GM21360 (cell line): ENCODE data around the gene GLYATL1B.
A peak's percentile ranks its signal among the peaks of the same experiment; 100 is the strongest.
"Not testable (repeated sequence)": the region's sequence is repeated elsewhere in the genome, so short reads cannot be mapped to it uniquely, and the experiment has no call there.

Source experiments
- ATAC-seq: cut with Tn5 transposase; IDR thresholded peaks from one replicate; pipeline ENCODE4 v1.9.1; 2021; ENCODE audit warnings: mild to moderate bottlenecking, moderate library complexity; ENCODE audit not compliant: unreplicated experiment

Gene GLYATL1B

DNA sequence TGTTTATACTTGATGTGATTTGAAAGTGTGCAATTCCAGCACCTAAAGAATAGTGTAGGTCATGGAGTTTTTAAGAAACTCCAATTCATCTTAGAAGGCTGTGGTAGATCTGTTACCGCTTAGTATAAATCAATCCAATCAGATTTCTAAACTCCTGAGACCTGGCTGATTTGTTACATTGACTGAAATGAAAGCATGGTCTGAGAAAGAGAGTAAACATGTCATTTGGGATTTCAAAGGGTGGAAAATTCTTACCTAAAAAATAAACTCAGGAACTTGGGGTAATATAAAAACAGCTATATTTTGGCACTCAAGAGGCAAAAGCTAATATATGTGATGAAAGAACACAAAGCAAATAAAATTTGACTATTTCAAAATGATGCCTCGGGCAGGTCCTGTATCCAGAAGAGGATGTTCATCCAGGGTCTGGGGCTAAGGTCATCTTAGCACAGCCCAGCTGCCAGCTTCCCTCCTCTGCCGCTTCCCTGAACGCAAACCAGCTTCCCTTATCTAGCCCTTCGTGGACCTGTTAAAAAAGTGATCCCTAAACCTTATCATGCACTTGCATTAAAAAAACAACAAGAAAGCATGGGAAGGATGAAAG, 10.0 kb downstream of the GLYATL1B start:
- ATAC-seq: not testable (repeated sequence)

DNA sequence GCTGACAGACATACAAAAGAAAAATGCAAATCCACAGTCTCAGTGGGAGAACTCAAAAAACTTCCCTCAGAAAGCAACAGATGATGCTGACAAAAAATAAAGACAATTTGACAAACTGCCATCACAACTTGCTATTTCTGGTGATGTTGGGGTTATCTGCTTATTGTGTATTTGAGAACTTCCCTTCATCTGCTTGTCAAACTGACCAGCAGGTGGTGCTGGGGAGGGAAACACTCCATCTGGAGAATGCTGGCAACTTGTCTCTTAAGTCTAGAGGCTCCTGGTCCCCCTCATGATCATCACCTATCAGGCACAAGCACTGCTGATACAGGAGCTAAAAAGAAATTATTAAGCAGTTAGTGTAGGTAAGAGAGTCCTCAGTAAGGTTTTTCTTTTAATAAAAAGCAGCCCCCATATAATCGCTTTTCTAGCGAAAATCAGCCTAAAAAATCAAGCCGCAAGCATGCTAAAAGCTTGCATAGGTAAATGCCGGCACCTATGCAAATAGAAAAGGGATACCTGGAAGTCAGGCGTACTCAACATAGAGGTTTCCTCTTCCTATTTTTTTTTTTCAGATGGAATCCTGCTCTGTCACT, 11.1 kb downstream of the GLYATL1B start:
- ATAC-seq: no peak

DNA sequence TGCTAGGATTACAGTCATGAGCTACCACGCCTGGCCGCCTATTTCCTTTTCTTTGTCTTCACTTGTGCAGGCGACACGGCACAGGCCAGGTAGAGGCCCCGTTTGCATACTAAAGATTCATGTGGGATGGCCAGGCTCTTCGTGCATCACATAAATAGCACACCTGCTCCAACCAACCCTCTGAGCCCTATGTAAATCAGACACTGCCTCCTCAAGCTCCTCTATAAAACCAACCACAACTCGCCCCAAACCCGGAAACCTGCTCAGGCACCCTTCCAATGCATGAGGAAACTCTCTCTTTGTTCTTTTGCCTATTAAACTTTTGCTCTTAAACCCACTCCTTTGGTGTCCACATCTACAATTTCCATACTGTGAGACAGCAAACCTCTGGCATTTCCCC, 11.8 kb downstream of the GLYATL1B start:
- ATAC-seq: not testable (repeated sequence)

DNA sequence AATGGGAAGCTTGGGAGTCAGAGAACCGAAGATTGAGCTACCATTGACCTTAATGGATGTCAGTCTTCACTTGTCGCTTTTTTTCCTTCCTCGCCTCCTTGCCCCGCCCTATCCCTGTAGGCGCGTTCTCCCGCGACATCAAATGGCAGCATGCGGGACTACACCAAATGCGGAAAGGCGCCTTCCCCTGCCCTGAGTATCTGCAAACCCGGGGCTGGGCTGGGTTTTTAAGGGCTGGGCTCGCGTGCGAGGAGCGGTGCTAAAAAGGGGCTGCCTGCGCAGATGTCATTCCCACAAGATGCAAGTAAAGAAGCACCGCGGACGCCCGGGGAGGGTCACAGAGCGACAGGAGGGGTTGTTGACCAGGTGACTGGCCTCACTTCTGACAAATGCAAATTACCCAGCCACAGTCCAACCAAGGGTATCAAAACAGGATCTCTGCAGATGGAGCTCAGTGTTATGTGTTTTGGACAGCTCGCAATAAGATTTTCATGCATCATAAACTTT, 16.2 kb downstream of the GLYATL1B start:
- ATAC-seq: peak; percentile 58

DNA sequence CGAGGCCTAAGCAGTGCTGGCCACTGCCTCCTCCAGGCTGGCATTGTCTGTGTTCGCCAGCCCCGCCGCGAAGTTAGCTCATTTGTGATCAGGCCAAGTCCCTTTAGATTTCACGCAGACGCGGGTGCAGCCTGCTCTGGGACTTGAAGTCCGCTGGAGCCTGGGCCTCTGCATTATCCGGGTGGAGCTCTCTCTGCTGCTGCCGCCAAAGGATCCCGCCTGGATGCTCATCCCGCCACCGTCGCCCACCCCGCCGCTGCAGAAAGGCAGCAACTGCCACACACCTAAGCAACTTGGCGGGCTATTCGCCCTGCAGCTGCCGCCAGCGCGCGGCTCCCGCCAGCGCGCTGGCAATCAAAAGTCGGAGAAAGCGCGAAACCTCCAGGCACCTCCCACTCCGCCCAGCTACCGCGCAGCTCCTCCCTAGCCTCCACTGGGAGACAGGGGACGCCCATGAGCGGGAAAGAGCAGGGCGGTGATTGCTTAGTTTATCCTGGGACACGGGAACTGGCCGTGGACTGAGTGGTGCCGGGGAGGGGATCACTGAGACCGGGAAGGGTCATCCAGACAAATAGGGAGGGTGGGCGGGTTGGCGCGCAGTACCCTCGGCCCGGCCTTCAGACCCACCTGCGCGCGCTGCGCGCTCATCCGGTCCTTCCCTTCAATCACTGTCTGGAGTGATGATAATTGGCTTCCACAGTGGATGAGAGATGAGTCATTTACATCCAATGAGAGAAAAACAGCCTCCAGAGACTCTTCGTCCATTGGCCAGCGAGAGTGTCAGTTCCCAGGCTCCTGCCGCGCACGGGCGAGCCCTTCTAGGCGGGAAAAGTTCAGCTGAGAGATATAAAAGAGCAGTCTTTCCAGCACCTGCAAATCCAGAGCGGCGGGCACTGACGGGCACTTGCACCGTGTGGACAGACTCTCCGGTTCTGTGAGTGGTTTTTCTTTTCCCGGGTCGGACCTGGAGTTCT, 20.5 kb downstream of the GLYATL1B start, which contains the start of gene FAM111B:
Gene FAM111B (plus strand): TSS at position 875 of the 974 bp plus-strand sequence. CDS start 2,389 bp downstream, outside the sequence.
- ATAC-seq: peak; percentile 63

DNA sequence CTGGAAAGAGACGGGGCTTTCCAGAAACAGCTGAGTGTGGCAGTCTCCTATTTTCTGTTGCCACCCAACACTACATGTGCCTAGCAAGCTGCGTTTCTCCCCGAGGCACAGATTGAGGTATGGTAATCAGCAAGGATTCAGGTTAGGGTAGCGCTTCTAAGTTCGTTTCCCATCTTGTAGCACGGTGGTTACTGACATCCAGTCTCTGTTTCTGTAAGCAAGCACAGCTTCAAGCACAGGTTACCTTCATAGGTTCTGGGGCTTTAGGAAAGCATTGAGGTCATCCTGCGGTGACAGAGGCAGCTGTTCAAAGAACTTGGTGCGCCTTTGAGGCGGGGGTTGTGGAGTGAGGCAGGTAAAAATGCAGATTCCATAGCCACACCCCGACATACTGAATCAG, 21.6 kb downstream of the GLYATL1B start:
- ATAC-seq: not testable (repeated sequence)

GRCh38 chr11:59112494-59112893, 26.4 kb downstream of the GLYATL1B start:
- ATAC-seq: no peak

GRCh38 chr11:59114344-59114743, 28.2 kb downstream of the GLYATL1B start:
- no peak for ATAC-seq

GRCh38 chr11:59115553-59115952, 29.4 kb downstream of the GLYATL1B start:
- no peak for ATAC-seq

DNA sequence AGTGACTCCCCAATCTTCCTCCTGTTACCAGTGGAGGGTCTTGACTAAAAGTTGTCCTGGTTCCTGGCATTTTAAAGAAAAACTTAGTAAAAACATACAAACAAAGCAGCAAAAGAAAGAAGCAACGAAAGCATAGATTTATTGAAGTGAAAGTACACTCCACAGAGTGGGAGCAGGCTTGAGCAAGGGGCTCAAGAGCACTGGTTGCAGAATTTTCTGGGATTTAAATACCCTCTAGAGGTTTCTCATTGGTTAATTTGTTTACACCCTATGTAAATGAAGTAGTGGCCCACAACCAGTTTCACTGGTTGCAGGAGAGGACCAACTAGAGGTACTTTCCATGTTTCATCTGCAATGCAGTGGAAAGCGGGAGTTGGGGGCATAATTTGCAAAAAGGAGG, 31.7 kb downstream of the GLYATL1B start:
- no peak for ATAC-seq

DNA sequence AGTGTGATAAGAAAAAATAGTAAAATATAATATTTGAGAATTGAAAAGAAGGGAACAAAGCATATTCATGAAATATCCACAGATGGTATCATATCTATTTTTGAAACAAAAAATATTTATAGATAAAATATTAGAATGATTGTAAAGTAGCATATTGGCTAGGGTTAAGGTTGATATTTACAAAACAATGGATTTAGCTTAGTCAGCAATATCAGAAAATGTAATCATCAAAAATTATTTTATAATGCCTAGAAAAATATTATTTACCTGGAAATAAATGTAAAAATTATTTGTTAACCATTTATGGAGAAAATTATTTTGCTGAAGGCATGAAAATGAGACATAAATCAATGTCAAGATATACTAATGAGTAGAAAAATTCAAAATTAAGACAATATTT, 33.7 kb downstream of the GLYATL1B start:
- ATAC-seq: no peak

GRCh38 chr11:59135648-59136461, 49.7 kb downstream of the GLYATL1B start:
- peak; percentile 87 for ATAC-seq

- not testable (repeated sequence) for ATAC-seq
These were observed 50.4 kb downstream of the GLYATL1B start for GRCh38 chr11:59136551-59136950.

DNA sequence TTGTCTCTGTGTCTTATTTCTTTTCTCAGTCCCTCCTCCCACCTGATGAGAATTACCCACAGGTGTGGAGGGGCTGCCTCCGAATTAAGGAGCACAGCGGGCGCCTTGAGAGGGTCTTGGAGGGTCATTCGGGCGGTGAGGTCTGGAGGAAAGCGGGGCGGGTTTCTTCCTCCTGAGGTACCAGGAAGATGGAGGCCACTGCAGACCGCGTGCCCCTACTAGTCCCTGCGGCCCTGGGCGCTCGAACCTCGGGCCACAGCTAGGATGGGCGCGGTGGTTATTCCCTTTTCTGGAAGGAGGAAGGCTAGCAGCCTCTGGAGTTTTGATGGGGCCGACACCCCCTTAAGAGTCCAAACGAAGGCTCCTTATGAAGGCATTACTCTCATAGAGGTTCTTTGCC, 51.1 kb downstream of the GLYATL1B start:
- ATAC-seq: no peak

- no peak for ATAC-seq
These were observed 52.5 kb downstream of the GLYATL1B start for GRCh38 chr11:59138643-59139042.

GRCh38 chr11:59141191-59141590, 55.1 kb downstream of the GLYATL1B start:
- no peak for ATAC-seq

DNA sequence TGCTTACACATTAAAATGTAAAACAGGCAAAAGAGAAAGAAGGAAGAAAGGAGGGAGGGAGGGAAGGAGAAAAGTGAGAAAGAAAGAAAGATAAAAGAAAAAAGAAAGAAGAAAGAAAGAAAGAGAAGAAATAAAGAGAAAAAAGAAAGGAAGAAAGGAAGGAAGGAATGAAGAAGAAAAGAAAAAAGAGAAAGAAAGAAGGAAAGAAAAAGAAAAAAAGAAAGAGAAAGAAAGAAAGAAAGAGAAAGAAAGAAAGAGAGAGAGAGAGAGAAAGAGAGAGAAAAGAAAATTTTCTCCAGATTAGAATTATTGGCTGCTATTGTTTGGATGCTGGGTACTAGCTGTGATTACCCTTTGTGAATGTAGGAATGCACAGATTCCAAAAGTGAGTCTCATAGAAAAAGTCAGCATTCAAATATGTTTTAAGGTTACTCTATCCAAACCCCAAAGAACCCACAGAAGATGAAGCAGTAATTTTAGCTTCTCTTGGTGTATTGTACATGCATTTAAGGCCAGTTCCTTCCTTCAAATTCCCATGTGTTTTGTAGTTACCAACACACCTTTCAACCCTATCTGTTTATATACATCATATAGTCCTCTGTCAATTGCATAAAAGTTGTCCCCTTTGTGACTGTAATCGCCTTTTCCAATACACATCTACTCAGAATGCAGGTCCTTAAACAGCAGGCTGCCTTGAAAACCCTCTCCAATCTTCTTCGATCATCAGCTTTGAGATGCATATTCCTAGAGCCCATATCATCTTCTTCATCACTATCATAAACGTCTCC, 55.8 kb downstream of the GLYATL1B start:
- ATAC-seq: peak; percentile 0

DNA sequence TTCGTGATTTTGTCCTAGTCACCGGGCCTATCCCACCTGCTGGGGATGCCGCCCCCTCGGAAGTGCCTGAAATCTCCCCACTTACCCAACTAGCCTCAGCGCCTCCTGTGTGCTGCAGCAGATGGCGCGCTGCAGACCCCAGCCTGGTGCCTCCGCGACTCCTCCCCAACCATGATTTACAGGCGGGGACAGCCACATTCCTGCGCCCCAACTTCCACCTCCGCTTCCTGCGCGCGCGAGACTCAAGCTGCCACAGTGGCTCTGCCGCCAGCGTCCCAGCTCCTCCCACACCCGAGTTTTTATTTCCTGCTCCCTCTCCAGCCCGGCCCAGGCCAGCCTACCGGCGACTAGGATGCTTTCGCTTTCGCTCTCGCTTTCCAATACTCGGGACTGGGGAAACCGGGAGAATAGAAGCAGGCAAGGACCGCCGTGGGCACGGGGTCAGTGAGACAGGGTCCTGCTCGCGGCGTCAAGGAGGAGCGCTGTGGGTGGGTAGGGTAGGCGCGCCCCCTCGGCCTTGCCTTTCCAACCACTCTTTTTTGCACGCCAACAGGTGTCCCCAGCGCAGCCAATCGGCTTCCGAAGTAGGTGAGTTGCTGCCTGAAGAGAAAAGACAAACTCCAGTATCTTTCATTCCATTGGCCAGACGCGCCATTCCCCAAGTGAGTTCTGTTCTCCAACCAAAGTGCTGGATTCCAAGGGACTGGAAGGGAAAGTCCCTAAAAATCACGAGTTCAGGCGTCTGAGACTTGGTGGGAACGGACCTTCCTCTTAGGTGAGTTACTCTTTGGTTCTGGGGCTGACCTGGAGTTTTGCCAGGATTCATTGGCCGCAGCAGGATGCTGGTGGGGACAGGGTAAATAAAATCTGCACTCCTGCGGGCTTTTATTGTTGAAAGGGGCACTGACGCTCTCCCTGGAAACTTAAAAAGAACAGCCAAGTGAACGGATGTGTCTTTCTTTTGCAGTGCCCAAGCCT, 56.7 kb downstream of the GLYATL1B start, which contains the start of gene FAM111A:
Gene FAM111A (plus strand): TSS at position 327 of the 978 bp plus-strand sequence. CDS start 6,017 bp downstream, outside the sequence.
- peak; percentile 66 for ATAC-seq
